ENCODE results near the gene CXCL16. TPM values are rescaled to one million over a fixed set of nuclear protein-coding genes. Genes with fewer than 3 reads are reported as not detected.

CXCL16 gene
- total RNA-seq, 1 experiment from 2014 or later = 8.1 TPM

DNA sequence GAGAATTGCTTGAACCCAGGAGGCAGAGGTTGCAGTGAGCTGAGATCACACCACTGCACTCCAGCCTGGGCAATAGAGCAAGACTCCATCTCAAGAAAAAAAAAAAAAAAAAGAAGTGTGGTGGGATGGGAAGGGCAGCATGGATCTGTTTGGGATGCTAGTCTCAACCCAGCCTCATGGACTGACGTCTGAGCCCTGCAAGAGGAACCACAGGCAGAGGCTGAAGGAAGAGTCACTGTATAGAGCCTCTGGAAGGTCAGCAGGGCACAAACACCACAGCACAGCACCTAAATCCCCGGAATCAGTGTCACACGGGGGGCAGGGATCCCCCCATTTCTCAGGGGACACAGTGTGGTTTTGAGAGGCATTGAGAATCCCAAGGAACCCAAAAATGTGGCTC is 10.9 kb upstream of the CXCL16 start:
- DNase-seq (ENCODE audit: low spot score) = no peak

DNA sequence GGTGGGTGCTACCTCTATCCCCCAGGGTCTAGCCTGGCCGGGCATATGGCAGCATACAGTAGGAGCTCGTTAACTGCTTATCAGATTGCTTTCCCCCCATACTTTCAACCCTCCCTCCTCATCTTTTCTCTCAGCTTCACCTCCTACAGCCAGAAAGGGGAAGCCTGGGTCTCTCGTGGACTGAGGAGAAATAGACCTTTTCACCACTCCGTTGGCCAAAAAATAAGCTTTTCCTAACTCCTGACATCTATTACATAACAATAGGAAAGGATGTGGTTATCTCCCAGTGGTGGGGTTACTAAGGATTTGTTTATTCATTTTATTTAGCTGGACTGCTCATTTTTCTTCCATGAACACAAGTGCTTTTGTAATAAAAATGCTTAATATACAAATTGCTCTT is 9.0 kb upstream of the CXCL16 start:
- DNase-seq (ENCODE audit: low spot score) = no peak

DNA sequence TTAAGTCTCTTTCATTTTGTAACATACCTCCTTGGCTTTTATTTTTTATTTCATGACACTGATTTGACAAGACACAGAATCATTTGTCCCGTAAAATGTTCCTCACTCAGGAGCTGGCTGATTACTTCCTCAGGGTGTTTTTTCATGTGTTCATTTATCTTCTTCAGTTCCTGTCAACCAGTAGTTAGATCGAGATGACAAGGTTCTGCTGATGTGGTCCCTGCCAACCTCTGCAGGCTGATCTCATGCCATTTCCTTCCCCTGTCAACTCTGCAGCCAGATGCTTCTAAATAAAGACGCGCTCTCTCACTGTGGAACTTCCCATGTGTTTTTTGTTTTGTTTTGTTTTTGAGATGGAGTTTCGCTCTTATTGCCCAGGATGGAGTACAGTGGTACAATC is 8.1 kb upstream of the CXCL16 start:
- no peak for DNase-seq (ENCODE audit: low spot score)

DNA sequence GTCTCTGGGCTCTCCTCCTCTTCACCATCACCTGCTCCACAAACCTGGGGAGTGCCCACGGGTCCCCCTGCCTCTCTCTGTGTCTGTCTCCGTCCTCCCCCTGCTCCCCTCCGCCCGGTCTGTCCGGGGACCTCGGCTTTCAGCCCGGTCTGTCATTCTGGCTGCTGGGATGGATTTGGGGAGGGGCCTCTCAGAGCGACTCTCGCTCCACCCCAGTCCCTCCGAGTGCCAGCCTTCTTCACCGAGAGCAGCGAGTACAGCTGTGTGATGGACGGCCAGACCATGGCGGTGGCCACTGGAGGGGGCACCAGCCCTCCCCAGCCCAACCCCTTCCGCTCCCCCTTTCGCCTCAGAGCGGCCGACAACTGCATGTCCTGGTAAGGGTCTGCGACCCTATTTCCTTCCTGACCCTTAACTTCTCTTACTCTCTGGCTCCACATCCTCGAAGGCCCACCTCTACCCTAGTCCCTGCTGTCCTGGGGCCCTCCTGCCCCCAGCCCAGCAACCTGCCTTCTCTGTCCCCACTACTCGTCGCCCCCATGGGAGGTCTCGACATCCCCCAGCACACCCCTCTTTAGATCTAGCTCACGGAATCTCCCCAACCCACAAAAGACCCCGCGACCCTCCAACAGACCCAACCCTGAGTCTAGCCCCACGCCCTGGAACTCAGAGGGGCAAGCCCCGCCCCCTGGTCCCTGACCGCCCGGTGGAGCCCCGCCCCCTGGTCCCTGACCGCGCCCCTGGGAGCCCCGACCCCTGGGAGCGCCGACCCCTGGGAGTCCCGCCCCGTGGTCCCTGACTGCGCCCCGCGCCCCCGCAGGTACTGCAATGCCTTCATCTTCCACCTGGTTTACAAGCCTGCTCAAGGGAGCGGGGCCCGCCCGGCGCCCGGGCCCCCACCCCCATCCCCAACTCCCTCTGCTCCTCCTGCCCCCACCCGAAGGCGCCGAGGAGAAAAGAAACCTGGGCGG is 5.6 kb upstream of the CXCL16 start:
- no peak for DNase-seq (ENCODE audit: low spot score)

DNA sequence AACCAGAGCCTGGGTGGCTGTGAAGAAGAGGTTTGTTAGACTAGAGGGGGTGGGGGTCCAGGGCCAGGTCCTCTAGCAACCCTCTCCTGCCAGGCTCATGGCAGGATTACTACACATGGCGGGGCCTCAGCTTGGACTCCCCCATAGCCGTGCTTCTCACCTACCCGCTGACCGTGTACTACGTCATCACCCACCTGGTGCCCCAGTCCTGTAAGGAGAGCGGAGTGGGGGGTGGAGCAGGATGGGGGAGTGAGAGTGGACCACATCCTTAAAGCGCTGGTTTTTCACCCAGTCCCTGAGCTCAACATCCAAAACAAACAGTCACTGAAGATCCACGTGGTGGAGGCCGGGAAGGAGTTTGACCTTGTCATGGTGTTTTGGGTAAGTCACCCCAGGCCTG is 4.2 kb upstream of the CXCL16 start:
- no peak for DNase-seq (ENCODE audit: low spot score)

DNA sequence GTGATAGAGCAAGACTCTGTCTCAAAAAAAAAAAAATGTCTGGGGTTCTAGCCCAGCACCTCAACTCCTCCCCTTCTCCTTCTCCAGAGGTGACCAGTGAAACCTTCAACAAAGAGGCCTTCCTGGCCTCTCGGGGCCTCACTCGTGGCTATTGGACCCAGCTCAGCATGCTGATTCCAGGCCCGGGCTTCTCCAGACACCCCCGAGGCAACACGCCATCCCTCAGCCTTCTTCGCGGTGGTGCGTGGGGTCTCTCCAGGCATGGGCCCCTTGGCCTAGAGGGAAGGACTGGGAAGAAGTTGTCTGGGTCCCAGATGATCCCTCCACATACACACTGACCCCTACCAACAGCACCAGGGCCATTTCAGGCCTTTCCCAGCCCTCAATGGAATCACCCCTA is 3.5 kb upstream of the CXCL16 start:
- DNase-seq (ENCODE audit: low spot score) = no peak

DNA sequence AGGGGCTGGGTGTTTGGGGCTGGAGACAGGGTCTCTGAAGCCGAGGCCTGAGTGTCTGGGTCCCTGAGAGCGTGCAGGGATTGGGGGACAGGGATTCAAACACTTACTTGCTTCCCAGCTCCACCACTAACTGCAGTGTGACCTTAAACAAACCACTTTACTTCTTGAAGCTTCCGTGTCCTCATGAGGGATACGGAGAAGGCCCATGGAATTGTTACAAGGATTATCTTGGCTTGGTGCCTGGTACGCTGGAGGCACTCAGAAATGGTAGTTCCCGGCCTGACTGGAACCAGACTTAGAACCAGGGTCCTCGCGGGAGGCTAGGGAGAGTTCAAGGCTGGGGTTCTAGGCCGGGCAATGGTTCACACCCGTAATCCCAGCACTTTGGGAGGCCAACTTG is 2.9 kb upstream of the CXCL16 start:
- no peak for DNase-seq (ENCODE audit: low spot score)

DNA sequence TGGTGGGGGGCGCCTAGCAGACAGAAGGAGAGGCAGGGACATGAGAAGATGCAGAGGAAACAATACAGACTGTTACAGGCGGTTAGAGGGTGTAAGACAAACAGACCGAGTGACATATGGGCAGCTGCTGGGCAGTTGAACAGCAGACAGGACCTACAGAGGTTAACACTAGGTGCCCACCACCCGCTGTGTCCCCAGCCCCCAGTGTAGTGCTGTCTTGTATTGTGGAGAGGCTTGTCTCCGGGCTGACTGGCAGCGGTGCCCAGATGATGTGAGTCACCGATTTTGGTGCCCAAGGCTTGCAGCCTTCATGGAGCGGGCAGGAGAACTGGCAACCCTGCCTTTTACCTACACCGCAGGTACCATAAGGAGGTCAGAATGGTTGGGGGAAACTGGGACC is 2.4 kb upstream of the CXCL16 start:
- no peak for DNase-seq (ENCODE audit: low spot score)

DNA sequence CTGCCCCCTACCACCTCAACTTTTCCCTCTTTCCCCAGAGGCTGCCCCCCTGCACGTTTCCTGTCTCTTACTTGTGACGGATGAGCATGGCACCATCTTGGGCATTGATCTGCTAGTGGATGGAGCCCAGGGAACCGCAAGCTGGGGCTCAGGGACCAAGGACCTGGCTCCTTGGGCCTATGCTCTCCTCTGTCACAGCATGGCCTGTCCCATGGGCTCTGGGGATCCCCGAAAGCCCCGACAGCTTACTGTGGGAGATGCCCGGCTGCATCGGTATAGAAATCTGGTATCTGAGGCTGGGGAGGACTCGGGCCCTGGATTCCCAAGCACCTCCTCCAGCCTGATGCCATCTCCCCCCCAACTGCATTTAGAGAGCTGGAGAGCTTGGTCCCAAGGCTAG is 1.8 kb upstream of the CXCL16 start:
- no peak for DNase-seq (ENCODE audit: low spot score)

DNA sequence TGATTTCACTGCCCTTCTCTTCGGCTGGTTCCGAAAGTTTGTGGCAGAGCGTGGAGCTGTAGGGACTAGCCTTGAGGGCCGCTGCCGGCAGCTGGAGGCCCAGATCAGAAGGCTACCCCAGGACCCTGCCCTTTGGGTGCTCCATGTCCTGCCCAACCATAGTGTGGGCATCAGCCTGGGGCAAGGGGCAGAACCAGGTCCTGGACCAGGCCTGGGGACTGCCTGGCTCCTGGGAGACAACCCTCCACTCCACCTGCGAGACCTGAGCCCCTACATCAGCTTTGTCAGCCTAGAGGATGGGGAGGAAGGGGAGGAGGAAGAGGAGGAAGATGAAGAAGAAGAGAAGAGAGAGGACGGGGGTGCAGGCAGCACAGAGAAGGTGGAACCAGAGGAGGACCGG is 856 bp upstream of the CXCL16 start:
- DNase-seq (ENCODE audit: low spot score) = no peak

DNA sequence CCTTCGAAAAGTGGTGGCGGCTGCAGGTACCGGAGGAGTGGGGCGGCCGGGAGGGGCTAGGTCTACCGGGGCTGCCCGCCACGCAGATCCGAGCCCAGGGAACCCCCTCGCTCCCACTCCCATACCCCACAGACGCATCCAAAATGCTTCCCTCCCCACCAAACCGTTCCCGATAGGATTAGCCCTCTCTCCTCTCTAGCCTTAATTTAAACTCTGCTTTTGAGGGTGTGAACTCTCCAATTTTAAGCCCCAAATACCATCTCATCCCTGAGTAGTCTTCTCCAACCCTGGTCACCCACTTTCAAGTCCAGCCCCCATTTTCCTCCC is 260 bp upstream of the CXCL16 start:
- no peak for DNase-seq (ENCODE audit: low spot score)

DNA sequence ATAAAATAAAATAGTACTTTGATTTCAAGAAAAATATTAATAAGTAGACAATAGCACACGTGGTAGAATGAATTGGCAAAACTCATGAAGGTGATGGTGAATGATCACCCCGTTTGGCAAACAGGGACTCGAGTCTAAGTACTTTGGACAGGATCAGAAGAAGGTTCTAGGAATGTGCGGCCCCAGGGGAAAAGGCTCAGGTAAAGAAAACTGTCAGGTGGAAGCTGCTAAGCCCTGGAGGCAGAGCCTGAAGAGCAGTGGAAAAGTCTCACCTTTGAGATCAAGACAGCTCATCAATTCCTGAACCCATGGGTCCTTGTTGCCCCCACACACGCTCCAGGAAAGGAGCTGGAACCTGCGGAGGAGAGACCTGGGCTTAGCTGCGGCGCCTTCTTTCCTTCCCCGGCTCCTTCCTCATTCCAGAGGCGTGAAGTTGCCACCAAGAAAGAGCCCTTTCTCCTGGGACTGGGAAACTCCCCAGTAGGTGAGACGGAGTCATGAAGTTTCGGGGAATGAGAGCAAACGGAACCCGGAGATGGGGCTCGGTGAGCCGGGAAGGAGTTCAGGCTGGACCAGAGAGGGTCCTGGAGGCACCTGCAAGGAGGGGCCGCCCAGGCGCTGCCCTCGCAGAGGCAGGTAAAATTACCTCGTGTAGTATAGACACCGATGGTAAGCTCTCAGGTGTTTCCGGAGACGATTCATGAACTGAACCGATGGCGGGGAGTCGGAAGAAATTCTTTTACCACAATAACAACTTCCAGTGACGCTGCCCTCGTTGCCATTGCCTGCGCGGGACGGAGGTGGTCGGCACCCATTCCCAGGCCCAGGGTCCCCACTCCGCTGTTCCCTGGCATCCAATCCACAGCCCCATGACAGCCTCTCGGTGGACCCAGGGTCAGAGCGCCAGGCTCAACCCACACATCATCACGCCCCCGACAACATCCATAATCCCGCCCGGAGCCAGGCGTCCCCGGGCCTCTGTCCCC is 1.3 kb downstream of the CXCL16 start:
- DNase-seq (ENCODE audit: low spot score) = no peak

DNA sequence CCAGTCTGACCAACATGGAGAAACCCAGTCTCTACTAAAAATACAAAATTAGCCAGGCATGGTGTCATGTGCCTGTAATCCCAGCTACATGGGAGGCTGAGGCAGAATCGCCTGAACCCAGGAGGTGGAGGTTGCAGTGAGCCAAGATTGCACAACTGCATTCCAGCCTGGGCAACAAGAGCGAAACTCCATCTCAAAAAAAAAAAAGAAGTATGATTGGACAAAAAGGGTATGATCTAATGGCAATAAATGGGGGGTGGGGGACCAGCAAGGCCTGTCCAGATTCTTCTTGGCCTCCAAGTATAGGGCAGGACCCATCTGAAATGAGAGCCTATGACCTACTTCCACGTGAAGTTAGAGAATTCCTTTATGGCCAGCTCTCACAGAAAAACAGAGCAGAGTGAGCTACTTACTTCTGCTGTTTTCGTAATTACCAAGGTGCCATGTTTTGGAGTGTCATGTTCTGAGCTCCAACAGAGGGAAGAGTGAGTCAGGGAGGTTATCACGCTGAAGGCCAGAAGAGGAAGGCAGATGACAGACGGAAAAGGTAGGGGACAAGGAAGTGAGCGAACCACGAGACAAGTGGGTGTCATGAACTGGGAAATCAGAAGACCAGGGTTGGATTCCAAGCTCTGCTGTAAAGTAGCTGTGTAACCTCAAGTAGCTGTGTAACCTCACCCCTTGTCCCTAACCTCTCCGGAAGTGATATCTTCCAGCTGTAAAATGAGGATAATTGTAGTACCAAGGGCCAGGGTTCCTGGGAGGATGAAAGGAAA is 3.7 kb downstream of the CXCL16 start:
- no peak for DNase-seq (ENCODE audit: low spot score)

DNA sequence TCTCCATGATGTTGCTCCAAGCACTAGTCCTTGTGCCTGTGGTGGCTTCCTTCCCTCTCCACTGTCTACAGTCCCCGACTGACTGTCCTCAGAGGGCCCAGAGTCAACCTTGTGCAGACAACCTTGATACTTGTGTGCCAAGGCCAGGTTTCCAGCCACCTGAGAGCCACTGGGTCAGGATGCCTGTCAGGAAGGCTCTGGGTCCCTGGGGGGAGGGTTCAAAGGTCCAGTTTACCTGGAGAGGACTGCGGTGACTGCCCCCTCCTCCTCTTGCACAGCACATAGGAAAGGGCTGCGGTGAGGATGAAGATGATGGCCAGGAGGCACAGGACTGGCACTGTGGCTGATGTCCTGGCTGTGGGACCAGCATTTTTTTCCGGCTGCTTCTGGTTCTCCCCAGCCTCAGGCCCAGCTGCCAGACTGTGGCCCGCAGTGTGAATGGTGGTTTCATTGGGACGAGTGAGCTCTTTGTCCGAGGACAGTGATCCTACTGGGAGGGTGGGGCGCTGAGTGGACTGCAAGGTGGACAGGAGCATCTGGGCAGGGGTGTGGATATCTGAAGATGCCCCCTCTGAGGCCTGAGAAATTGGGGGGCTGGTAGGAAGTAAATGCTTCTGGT is 4.8 kb downstream of the CXCL16 start:
- no peak for DNase-seq (ENCODE audit: low spot score)

DNA sequence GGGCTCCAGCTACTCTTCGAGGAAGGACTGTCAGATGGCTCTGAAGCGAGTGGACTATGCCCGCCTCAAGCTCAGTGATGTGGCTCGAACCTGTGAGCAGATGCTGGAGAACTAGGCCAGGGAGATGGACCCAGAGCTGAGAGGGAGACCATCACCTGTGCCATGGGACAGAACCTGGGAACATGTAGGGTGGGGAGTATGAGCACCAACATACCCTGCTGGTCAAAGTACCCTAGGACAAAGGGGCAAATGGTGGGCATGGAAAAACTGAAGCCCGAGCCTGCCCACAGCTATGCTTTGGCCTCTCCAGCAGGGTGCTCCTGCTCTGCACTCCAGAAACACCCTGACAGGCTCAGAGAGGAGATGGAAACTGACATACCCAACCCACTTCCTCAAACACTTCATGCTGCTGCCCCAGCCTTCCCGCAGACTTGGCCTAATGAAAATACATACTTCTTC is 6.6 kb downstream of the CXCL16 start:
- DNase-seq (ENCODE audit: low spot score) = no peak

DNA sequence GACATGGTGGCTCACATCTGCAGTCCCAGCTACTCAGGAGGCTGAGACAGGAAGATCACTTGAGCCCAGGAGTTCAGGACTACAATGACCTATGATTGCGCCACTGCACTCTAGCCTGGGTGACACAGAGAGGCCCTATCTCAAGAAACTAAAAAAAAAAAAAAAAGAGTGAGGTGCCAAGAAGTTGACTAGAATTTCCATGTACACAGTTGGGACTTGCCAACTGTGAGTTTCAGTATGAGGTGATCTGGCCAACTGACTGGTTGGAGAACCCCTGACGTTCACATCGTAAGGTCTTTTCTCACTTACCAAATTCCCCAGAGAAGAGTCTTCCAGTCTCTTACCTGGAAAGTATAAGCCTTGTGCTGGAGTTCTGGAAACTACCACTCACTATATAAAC is 11.6 kb downstream of the CXCL16 start:
- DNase-seq (ENCODE audit: low spot score) = no peak

DNA sequence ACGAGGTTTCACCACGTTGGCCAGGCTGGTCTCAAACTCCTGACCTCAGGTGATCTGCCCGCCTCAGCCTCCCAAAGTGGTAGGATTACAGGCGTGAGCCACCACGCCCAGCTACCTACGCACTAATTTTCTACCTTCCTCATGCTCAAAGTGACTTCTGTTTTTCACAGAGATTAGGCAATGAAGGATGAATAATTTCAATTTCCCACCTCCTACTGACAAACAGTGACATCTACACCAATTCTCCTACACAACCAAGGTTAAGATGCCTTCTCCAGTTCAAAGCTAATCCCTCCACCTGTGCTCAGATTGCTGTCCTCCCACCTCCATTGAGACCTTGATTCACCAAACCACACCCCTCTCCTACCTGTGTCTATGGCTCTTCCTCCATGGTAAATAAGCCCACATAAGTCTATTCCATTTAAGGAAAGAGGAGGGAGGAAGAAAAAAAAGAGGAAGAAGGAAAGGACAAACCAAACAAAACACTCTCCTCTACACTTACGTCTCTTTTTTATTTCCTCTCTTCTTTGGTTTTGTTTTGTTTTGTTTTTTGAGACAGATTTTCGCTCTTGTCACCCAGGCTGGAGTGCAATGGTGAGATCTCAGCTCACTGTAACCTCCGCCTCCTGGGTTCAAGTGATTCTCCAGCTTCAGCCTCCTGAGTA is 13.9 kb downstream of the CXCL16 start:
- DNase-seq (ENCODE audit: low spot score) = no peak

DNA sequence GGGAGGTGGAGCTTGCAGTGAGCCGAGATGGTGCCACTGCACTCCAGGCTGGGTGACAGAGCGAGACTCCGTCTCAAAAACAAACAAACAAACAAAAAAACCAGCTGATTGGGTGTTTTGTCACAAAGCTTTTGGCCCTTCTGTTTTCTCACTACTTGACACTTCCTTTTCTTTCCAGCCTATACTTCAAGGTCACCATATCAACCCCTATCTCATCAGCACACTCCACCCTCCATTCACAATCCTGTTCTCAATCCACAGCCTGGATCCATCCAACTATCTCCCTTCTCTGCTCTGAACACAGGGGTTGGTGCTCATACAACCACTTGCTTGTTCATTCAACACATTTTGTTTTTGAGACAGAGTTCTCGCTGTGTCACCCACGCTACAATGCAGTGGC is 15.1 kb downstream of the CXCL16 start:
- no peak for DNase-seq (ENCODE audit: low spot score)

DNA sequence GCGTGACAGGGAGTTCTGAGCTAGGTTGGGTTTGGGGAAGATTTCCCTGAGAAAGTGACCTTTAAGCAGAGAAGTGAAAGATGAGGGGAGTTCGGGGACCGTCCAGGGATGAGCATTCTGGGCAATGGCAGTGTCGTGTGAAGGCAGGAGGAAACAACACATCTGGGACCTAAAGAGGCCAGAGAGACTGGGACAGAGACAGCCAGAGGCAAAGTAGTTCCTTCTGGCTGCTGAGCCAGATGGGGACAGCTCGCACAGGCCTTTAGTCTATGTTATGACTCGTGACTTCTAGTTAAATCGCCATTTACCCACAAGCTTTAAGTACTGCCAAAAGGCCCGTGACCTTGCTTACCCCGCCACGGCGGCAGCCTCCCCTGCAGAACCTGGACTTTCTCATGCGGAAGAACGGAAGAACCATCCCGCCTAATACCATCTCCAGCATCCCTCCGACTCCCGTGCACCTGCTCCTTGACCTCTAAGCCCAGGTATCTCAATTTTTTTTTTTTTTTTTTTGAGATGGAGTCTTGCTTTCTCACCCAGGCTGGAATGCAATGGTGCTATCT is 17.0 kb downstream of the CXCL16 start:
- no peak for DNase-seq (ENCODE audit: low spot score)

Measured in A172 (cell line).